HepG2 (cell line): ENCODE data around the gene UNC13D. TPM values are rescaled to one million over a fixed set of nuclear protein-coding genes. Genes with fewer than 3 reads are reported as not detected.
A peak's percentile ranks its signal among the peaks of the same experiment; 100 is the strongest.

Source experiments
- ATAC-seq: fragments of 200-7000 bp; cut with Tn5 transposase; 3 replicates; pipeline ENCODE4 v1.9.1; 2020; ENCODE audit warnings: mild to moderate bottlenecking, moderate library complexity
- BruUV-seq: library from RNA; stranded (reverse); fragments of 400-500 nt; replicated peaks from 2 replicates; lab custom pipeline; 2021; lab: Mats Ljungman, UMichigan
- CTCF ChIA-PET: fragments of 300-600 bp; formaldehyde crosslinking; extraction: SDS; loops from one replicate; lab custom pipeline; 2021; ENCODE audit warnings: low total read pairs, inconsistent platforms, low intra/inter-chr PET ratio; lab: Yijun Ruan, JAX
- POLR2A ChIA-PET: fragments of 350-600 bp; sonication (Branson Sonifier 250); formaldehyde crosslinking; loops from one replicate; lab custom pipeline; 2020; ENCODE audit warnings: antibody characterized with exemption, inconsistent platforms; lab: Yijun Ruan, JAX
- DNase-seq: peaks from one replicate; pipeline ENCODE4 v3.0.0-alpha.2; 2015; ENCODE audit warnings: low spot score
- FAIRE-seq: peaks from 3 replicates; lab custom pipeline; 2011; peaks lifted over from hg19 to GRCh38; lab: Jason Lieb, UNC
- H2AFZ ChIP-seq: one replicate; pipeline ENCODE4 v1.6.1; 2011; ENCODE audit warnings: low read length, inconsistent platforms
- H3K27ac ChIP-seq: fragments of 300-600 bp; 3 replicates; pipeline ENCODE4 v1.8.0; 2011; ENCODE audit warnings: mixed run types, mild to moderate bottlenecking, mixed read lengths, low read length, inconsistent platforms; ENCODE audit not compliant: insufficient read depth; ENCODE audit errors: extremely low read length
- H3K27me3 ChIP-seq, 2 experiments: fragments of 200-600 bp in 1 of 2; 2 replicates in 1 of 2; 3 replicates in 1 of 2; pipeline versions ENCODE4 v1.6.0 to v1.8.0; 2011; ENCODE audit warnings: low read length in 2 of 2, mild to moderate bottlenecking in 2 of 2, moderate library complexity in 2 of 2, inconsistent platforms in 1 of 2; ENCODE audit not compliant: insufficient read depth in 2 of 2, control insufficient read depth in 1 of 2
- H3K36me3 ChIP-seq, 2 experiments: fragments of 200-600 bp in 1 of 2; replicated peaks in 1 of 2; 2 replicates in 1 of 2; 3 replicates in 1 of 2; pipeline versions ENCODE4 v1.5.1 to v1.8.0; 2011; ENCODE audit warnings: low read length in 2 of 2, inconsistent platforms in 1 of 2; ENCODE audit not compliant: insufficient read depth in 2 of 2, control insufficient read depth in 1 of 2
- H3K4me1 ChIP-seq: 2 replicates; pipeline ENCODE4 v1.5.1; 2012; ENCODE audit warnings: low read length, inconsistent platforms; ENCODE audit not compliant: insufficient read depth
- H3K4me2 ChIP-seq: 2 replicates; pipeline ENCODE4 v1.6.0; 2011; ENCODE audit warnings: low read depth, low read length, inconsistent platforms
- H3K4me3 ChIP-seq, 3 experiments: fragments of 200-600 bp in 1 of 3; sonication (generic), shearing (Covaris generic) in 1 of 3; replicated peaks in 1 of 3; 2 replicates each; pipeline ENCODE4 v1.5.1; 2011 to 2016; ENCODE audit warnings: low read length in 3 of 3, inconsistent platforms in 2 of 3, low read depth in 2 of 3, mild to moderate bottlenecking in 2 of 3, control low read depth in 1 of 3, mixed read lengths in 1 of 3; ENCODE audit not compliant: insufficient read depth in 1 of 3
- H3K79me2 ChIP-seq: one replicate; pipeline ENCODE4 v1.6.1; 2011; ENCODE audit warnings: low read length, inconsistent platforms; ENCODE audit not compliant: insufficient read depth
- H3K9ac ChIP-seq: 2 replicates; pipeline ENCODE4 v1.6.0; 2011; ENCODE audit warnings: mild to moderate bottlenecking, low read depth, low read length, inconsistent platforms; ENCODE audit not compliant: insufficient read depth
- H3K9me3 ChIP-seq: 2 replicates; pipeline ENCODE4 v1.5.1; 2012; ENCODE audit warnings: mild to moderate bottlenecking, low read length
- H4K20me1 ChIP-seq: 2 replicates; pipeline ENCODE4 v1.6.0; 2011; ENCODE audit warnings: inconsistent platforms, mild to moderate bottlenecking, low read length, moderate library complexity; ENCODE audit not compliant: insufficient read depth
- AHR ChIP-seq: IDR thresholded peaks from 2 replicates; pipeline ENCODE4 v1.6.1; 2018; ENCODE audit warnings: missing genetic modification reagents, missing compliant biosample characterization
- CREM ChIP-seq, 2 experiments: sonication (generic) in 1 of 2; formaldehyde crosslinking in 1 of 2; IDR thresholded peaks; 2 replicates each; pipeline versions ENCODE4 v1.4.0 to v1.6.1; 2016 to 2020; ENCODE audit warnings: antibody characterized with exemption in 1 of 2, mild to moderate bottlenecking in 1 of 2, missing genetic modification reagents in 1 of 2
- FOSL1 ChIP-seq: sonication (generic); formaldehyde crosslinking; IDR thresholded peaks from 2 replicates; pipeline ENCODE4 v1.9.0; 2021; ENCODE audit warnings: missing genetic modification reagents, borderline replicate concordance
- HIVEP1 ChIP-seq: sonication (generic); formaldehyde crosslinking; IDR thresholded peaks from 2 replicates; pipeline ENCODE4 v1.4.0; 2020; ENCODE audit warnings: mild to moderate bottlenecking, missing genetic modification reagents
- HNRNPK ChIP-seq: fragments of 200-400 bp; formaldehyde crosslinking; IDR thresholded peaks from 2 replicates; pipeline ENCODE4 v1.6.1; 2018; ENCODE audit warnings: low read length, low read depth, moderate library complexity, mild to moderate bottlenecking; ENCODE audit not compliant: poor library complexity, severe bottlenecking
- HOXD1 ChIP-seq: sonication (generic); formaldehyde crosslinking; IDR thresholded peaks from 2 replicates; pipeline ENCODE4 v1.5.0; 2020; ENCODE audit warnings: missing genetic modification reagents
- PAF1 ChIP-seq: IDR thresholded peaks from 2 replicates; pipeline ENCODE4 v1.6.1; 2016; ENCODE audit warnings: missing genetic modification reagents, missing compliant biosample characterization
- RBM22 ChIP-seq: fragments of 200-400 bp; formaldehyde crosslinking; optimal IDR thresholded peaks from 2 replicates; pipeline ENCODE3; 2017; ENCODE audit warnings: mild to moderate bottlenecking, low read length, moderate library complexity
- RELA ChIP-seq: sonication (generic); formaldehyde crosslinking; IDR thresholded peaks from 2 replicates; pipeline ENCODE4 v1.4.0; 2020; ENCODE audit warnings: missing genetic modification reagents
- SIX1 ChIP-seq: sonication (generic); formaldehyde crosslinking; IDR thresholded peaks from 2 replicates; pipeline ENCODE4 v1.4.0; 2020; ENCODE audit warnings: missing genetic modification reagents, borderline replicate concordance
- SSRP1 ChIP-seq: IDR thresholded peaks from 2 replicates; pipeline ENCODE4 v1.6.1; 2016; ENCODE audit warnings: control low read depth
- ZNF530 ChIP-seq: sonication (generic); formaldehyde crosslinking; IDR thresholded peaks from 2 replicates; pipeline ENCODE4 v1.5.0; 2020; ENCODE audit warnings: low read depth, mild to moderate bottlenecking, missing genetic modification reagents
- ZNF557 ChIP-seq: sonication (generic); formaldehyde crosslinking; IDR thresholded peaks from 2 replicates; pipeline ENCODE4 v1.4.0; 2020; ENCODE audit warnings: missing genetic modification reagents
- ZNF558 ChIP-seq: sonication (generic); formaldehyde crosslinking; IDR thresholded peaks from 2 replicates; pipeline ENCODE4 v1.9.0; 2022; ENCODE audit warnings: mild to moderate bottlenecking, missing genetic modification reagents, borderline replicate concordance
- ZNF572 ChIP-seq: sonication (generic); formaldehyde crosslinking; IDR thresholded peaks from 2 replicates; pipeline ENCODE4 v1.5.1; 2020; ENCODE audit warnings: mild to moderate bottlenecking, missing genetic modification reagents
- ZNF670 ChIP-seq: sonication (generic); formaldehyde crosslinking; IDR thresholded peaks from 2 replicates; pipeline ENCODE4 v1.8.0; 2022; ENCODE audit warnings: mild to moderate bottlenecking, missing genetic modification reagents, borderline replicate concordance
- ZNF879 ChIP-seq: sonication (generic); formaldehyde crosslinking; IDR thresholded peaks from 2 replicates; pipeline ENCODE4 v1.8.1; 2023; ENCODE audit warnings: missing genetic modification reagents
- ZSCAN31 ChIP-seq: sonication (generic); formaldehyde crosslinking; IDR thresholded peaks from 2 replicates; pipeline ENCODE4 v1.5.0; 2020; ENCODE audit warnings: low read depth, mild to moderate bottlenecking, missing genetic modification reagents
- WGBS: methylation state at CpG from one replicate; pipeline ENCODE4 v1.1.6; 2017; ENCODE audit warnings: low lambda C conversion rate; 5-methylcytosine and 5-hydroxymethylcytosine counted together
- in situ Hi-C: cut with HindIII; loops from 2 replicates; pipeline ENCODE4 v1.10.0; 2017; ENCODE audit warnings: low pct_unique_long_range_greater_than_20kb; ENCODE audit not compliant: extremely low pct_ligation_motif_present
- intact Hi-C: fragments of 100-400 bp; cut with micrococcal nuclease; formaldehyde crosslinking; loops from one replicate; pipeline ENCODE4 v1.10.0; 2022; ENCODE audit not compliant: unreplicated experiment
- polyA plus RNA-seq, 8 experiments: library from polyadenylated mRNA; depleted of rRNA in 3 of 8; stranded (reverse) in 7 of 8; unstranded in 1 of 8; fragments of >200 nt; fragmentation: Illumina TruSeq in 4 of 8; extraction: Trizol in 4 of 8; gene quantifications; 2 replicates each; pipeline versions ENCODE4 v1.2.1 to v1.2.3, GENCODE V29; 2011 to 2016; ENCODE audit warnings: low read depth in 4 of 8, missing spikeins in 1 of 8, mixed read lengths in 1 of 8; ENCODE audit not compliant: insufficient read depth in 1 of 8
- total RNA-seq, 5 experiments: library from RNA; depleted of rRNA; stranded (reverse); fragments of >200 nt; fragmentation: Illumina TruSeq; extraction: Trizol; gene quantifications; 2 replicates each; pipeline ENCODE4 v1.2.3, GENCODE V29; 2016; ENCODE audit warnings: low read depth in 1 of 5
- TF ChIP-seq, protein P1 (sequence below): sonication (generic); formaldehyde crosslinking; IDR thresholded peaks from 2 replicates; pipeline ENCODE4 v1.4.0; 2020; ENCODE audit warnings: mild to moderate bottlenecking, missing genetic modification reagents
- TF ChIP-seq, protein P2 (sequence below): sonication (generic); formaldehyde crosslinking; IDR thresholded peaks from 2 replicates; pipeline ENCODE4 v1.8.1; 2023; ENCODE audit warnings: mild to moderate bottlenecking, inconsistent platforms, moderate library complexity, missing genetic modification reagents, borderline replicate concordance
- TF ChIP-seq, protein P3 (sequence below): sonication (generic); formaldehyde crosslinking; IDR thresholded peaks from 2 replicates; pipeline ENCODE4 v1.8.0; 2022; ENCODE audit warnings: mild to moderate bottlenecking, missing genetic modification reagents, moderate library complexity

UNC13D gene
- total and polyA plus RNA-seq, 2 of the 13 experiments (the other 11 are each of a cell fraction or from before 2014, with no cell fraction given): 29.7 to 42.7 TPM

DNA sequence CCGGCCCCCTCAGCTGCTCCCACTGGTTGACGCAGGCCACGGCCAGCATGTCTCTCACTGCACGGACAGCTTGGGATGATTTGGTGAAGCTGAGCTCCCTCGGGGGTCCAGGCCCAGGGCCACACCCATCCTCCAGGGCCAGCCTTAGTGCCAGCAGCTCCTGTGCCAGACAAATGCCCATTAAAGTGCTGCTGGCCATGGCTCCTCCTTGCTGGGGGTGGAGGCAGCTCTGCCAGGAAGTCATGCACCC lies 31.7 kb upstream of the UNC13D start (continued):
- TF ChIP-seq HIVEP1 (no peak), ZNF557 (CRISPR knock-in tag) (peak; percentile 46; the same call in 1 of the 2 replicates), AHR (peak; percentile 53; the same call in 1 of the 2 replicates)
- TF ChIP-seq, protein P1, sequence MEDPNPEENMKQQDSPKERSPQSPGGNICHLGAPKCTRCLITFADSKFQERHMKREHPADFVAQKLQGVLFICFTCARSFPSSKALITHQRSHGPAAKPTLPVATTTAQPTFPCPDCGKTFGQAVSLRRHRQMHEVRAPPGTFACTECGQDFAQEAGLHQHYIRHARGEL: no peak
- TF ChIP-seq, protein P2, sequence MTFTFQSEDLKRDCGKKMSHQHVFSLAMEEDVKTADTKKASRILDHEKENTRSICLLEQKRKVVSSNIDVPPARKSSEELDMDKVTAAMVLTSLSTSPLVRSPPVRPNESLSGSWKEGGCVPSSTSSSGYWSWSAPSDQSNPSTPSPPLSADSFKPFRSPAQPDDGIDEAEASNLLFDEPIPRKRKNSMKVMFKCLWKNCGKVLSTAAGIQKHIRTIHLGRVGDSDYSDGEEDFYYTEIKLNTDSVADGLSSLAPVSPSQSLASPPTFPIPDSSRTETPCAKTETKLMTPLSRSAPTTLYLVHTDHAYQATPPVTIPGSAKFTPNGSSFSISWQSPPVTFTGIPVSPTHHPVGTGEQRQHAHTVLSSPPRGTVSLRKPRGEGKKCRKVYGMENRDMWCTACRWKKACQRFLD (CRISPR knock-in tag): no peak

GRCh38 chr17:75875182-75875939 lies 31.2 kb upstream of the UNC13D start:
- peak overlapping the region; percentile 98 for H3K4me2 ChIP-seq
- ATAC-seq (no peak), DNase-seq (no peak), FAIRE-seq (no peak)
- WGBS: 88% methylated on average over 17 of the region's 18 CpGs
- ChIA-PET CTCF (interaction anchor here (1.1 to 1.4 kb wide), 2 partner anchors 22 to 27 kb away, joined by 3 to 4 read pairs; partner anchors contain the start of gene TRIM65), POLR2A (interaction anchor here (0.6 to 13.8 kb wide), 28 partner anchors 8 to 687 kb away, joined by 3 to 454 read pairs (median 8); partner anchors contain the start of genes ACOX1, CDK3, FBF1 and GALK1)
- intact Hi-C loops: no loop called here
- H3K4me1 ChIP-seq: peaks cover 68% of the 10 kb centered on the region
- H3K27me3 ChIP-seq: no peaks in the 10 kb centered on the region
- peak overlapping the region; percentile 97 for H3K9ac ChIP-seq
- H4K20me1 ChIP-seq: no peaks in the 10 kb centered on the region; the same call in 1 of the 2 replicates
- in situ Hi-C loops: no loop called here
- no peak overlapping the region for H2AFZ ChIP-seq
- H3K27ac ChIP-seq: peak overlapping the region; percentile 99
- H3K79me2 ChIP-seq: peaks cover 24% of the 10 kb centered on the region
- H3K36me3 ChIP-seq: peaks cover 3 to 18% of the 10 kb centered on the region in 2 experiments; a peak in 4 of 5 replicates
- peak overlapping the region in 1 of 3 experiments; percentile 84; a peak in 3 of 6 replicates for H3K4me3 ChIP-seq
- H3K9me3 ChIP-seq: no peaks in the 10 kb centered on the region
- BruUV-seq: no TSS peak
- TF ChIP-seq ZNF879 (CRISPR knock-in tag) (no peak), FOSL1 (CRISPR knock-in tag) (0 out of 2 replicates have a peak, but pooled peaks have one; percentile 5), ZNF530 (CRISPR knock-in tag) (no peak), PAF1 (CRISPR knock-in tag) (peak; percentile 26), ZSCAN31 (no peak), HOXD1 (CRISPR knock-in tag) (no peak), ZNF572 (CRISPR knock-in tag) (peak; percentile 54; the same call in 1 of the 2 replicates), HNRNPK (peak; percentile 5), RELA (CRISPR knock-in tag) (0 out of 2 replicates have a peak, but pooled peaks have one; percentile 13), ZNF558 (CRISPR knock-in tag) (no peak), RBM22 (peak; percentile 70), CREM (IDR thresholded peaks at IDR 0.05) (no peak), CREM (CRISPR knock-in tag; IDR thresholded peaks at IDR 0.05) (no peak), ZNF670 (CRISPR knock-in tag) (no peak), SIX1 (CRISPR knock-in tag) (no peak), SSRP1 (peak; percentile 70)
- TF ChIP-seq, protein P3, sequence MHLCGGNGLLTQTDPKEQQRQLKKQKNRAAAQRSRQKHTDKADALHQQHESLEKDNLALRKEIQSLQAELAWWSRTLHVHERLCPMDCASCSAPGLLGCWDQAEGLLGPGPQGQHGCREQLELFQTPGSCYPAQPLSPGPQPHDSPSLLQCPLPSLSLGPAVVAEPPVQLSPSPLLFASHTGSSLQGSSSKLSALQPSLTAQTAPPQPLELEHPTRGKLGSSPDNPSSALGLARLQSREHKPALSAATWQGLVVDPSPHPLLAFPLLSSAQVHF (CRISPR knock-in tag): 0 out of 2 replicates have a peak, but pooled peaks have one; percentile 13
